Uterus (tissue), 2 donors: ENCODE results near the gene KCNH5.

Experiments used
- CTCF ChIP-seq, 4 experiments: fragments of 200-600 bp in 2 of 4; fragments of 450-650 bp in 2 of 4; sonication (generic) in 2 of 4; IDR thresholded peaks; one replicate each; pipeline ENCODE4 v1.5.1; 2016 to 2019; ENCODE audit warnings: antibody characterized with exemption in 4 of 4, mild to moderate bottlenecking in 2 of 4, moderate library complexity in 1 of 4
- POLR2A ChIP-seq, 2 donors: fragments of 450-650 bp; IDR thresholded peaks; one replicate each; pipeline ENCODE4 v1.6.1; 2016; ENCODE audit warnings: antibody characterized with exemption in 2 of 2, mild to moderate bottlenecking in 1 of 2, moderate library complexity in 1 of 2

GRCh38 chr14:63088865-63089264 is 43.6 kb upstream of the KCNH5 start:
- no peak for TF ChIP-seq POLR2A (IDR thresholded peaks at IDR 0.05)
- TF ChIP-seq CTCF (IDR thresholded peaks at IDR 0.05): no peak
